WTC11 (cell line): ENCODE results near the gene RGS12. TPM values are rescaled to one million over a fixed set of nuclear protein-coding genes. Genes with fewer than 3 reads are reported as not detected.

Experiments
- ATAC-seq: fragments of 200-7000 bp; cut with Tn5 transposase; 2 replicates; pipeline ENCODE4 v1.10.0; 2021; ENCODE audit warnings: mild to moderate bottlenecking, moderate library complexity
- CTCF ChIA-PET: fragments of 300-600 bp; sonication (Branson Sonifier 250); formaldehyde crosslinking; loops from one replicate; lab custom pipeline; 2021; ENCODE audit warnings: antibody characterized with exemption; lab: Charles Lee
- POLR2A ChIA-PET: fragments of 350-600 bp; sonication (Branson Sonifier 250); formaldehyde crosslinking; loops from one replicate; lab custom pipeline; 2021; ENCODE audit warnings: antibody characterized with exemption; lab: Charles Lee
- DNase-seq: peaks from one replicate; pipeline ENCODE4 v3.0.0; 2021; ENCODE audit warnings: low spot score
- H3K27ac Mint-ChIP-seq: 2 replicates; pipeline ENCODE4 v1.8.0; 2021; ENCODE audit warnings: mixed read lengths
- H3K27me3 Mint-ChIP-seq: 2 replicates; pipeline ENCODE4 v1.8.0; 2021; ENCODE audit warnings: low read depth, mild to moderate bottlenecking, moderate library complexity, mixed read lengths
- H3K36me3 Mint-ChIP-seq: 2 replicates; pipeline ENCODE4 v1.8.0; 2021; ENCODE audit warnings: mixed read lengths
- H3K4me1 Mint-ChIP-seq: 2 replicates; pipeline ENCODE4 v1.8.0; 2022; ENCODE audit warnings: mixed read lengths
- H3K4me3 Mint-ChIP-seq: 2 replicates; pipeline ENCODE4 v1.8.0; 2021; ENCODE audit warnings: mild to moderate bottlenecking, moderate library complexity, mixed read lengths
- H3K9me3 Mint-ChIP-seq: 2 replicates; pipeline ENCODE4 v1.8.0; 2021; ENCODE audit warnings: mixed read lengths
- ATF1 ChIP-seq: sonication (generic); formaldehyde crosslinking; IDR thresholded peaks from 2 replicates; pipeline ENCODE4 v1.8.1; 2023; ENCODE audit warnings: mild to moderate bottlenecking, moderate library complexity, missing genetic modification reagents
- CREB1 ChIP-seq: sonication (generic); formaldehyde crosslinking; IDR thresholded peaks from 2 replicates; pipeline ENCODE4 v1.8.0; 2023; ENCODE audit warnings: mild to moderate bottlenecking, missing genetic modification reagents
- CREM ChIP-seq: sonication (generic); formaldehyde crosslinking; IDR thresholded peaks from 2 replicates; pipeline ENCODE4 v1.8.1; 2022; ENCODE audit warnings: mild to moderate bottlenecking, missing genetic modification reagents, moderate library complexity
- EMX1 ChIP-seq: fragments of 250-450 bp; sonication (Bioruptor Pico); IDR thresholded peaks from 2 replicates; pipeline ENCODE4 v1.8.0; 2021; ENCODE audit warnings: mild to moderate bottlenecking
- FOXJ3 ChIP-seq: sonication (generic); formaldehyde crosslinking; IDR thresholded peaks from 2 replicates; pipeline ENCODE4 v1.9.0; 2021; ENCODE audit warnings: missing genetic modification reagents, mild to moderate bottlenecking, borderline replicate concordance
- FOXP4 ChIP-seq: sonication (generic); formaldehyde crosslinking; IDR thresholded peaks from 2 replicates; pipeline ENCODE4 v1.8.0; 2022; ENCODE audit warnings: mild to moderate bottlenecking, missing genetic modification reagents
- GTF2I ChIP-seq: fragments of 250-450 bp; sonication (Bioruptor Pico); conservative IDR thresholded peaks from 2 replicates; pipeline ENCODE4 v1.4.0; 2021; ENCODE audit warnings: mild to moderate bottlenecking
- IRF2 ChIP-seq: sonication (generic); formaldehyde crosslinking; IDR thresholded peaks from 2 replicates; pipeline ENCODE4 v1.8.0; 2022; ENCODE audit warnings: low read depth, missing genetic modification reagents, borderline replicate concordance
- JUN ChIP-seq: sonication (generic); formaldehyde crosslinking; IDR thresholded peaks from 2 replicates; pipeline ENCODE4 v1.8.0; 2023; ENCODE audit warnings: mild to moderate bottlenecking, missing genetic modification reagents
- MXD4 ChIP-seq: fragments of 250-450 bp; sonication (Bioruptor Pico); IDR thresholded peaks from 2 replicates; pipeline ENCODE4 v1.8.0; 2021; ENCODE audit warnings: mild to moderate bottlenecking, moderate library complexity, borderline replicate concordance
- NR2C2 ChIP-seq: sonication (generic); formaldehyde crosslinking; IDR thresholded peaks from 2 replicates; pipeline ENCODE4 v1.8.0; 2022; ENCODE audit warnings: mild to moderate bottlenecking, missing genetic modification reagents
- NR3C1 ChIP-seq: sonication (generic); formaldehyde crosslinking; conservative IDR thresholded peaks from 2 replicates; pipeline ENCODE4 v1.8.1; 2023; ENCODE audit warnings: low read depth, mild to moderate bottlenecking, missing genetic modification reagents
- SMAD4 ChIP-seq: sonication (generic); formaldehyde crosslinking; IDR thresholded peaks from 2 replicates; pipeline ENCODE4 v1.8.0; 2022; ENCODE audit warnings: mild to moderate bottlenecking, missing genetic modification reagents
- TP53 ChIP-seq: sonication (generic); formaldehyde crosslinking; IDR thresholded peaks from 2 replicates; pipeline ENCODE4 v1.8.1; 2023; ENCODE audit warnings: mild to moderate bottlenecking, missing genetic modification reagents
- ZNF232 ChIP-seq: sonication (generic); formaldehyde crosslinking; IDR thresholded peaks from 2 replicates; pipeline ENCODE4 v1.8.0; 2022; ENCODE audit warnings: mild to moderate bottlenecking, missing genetic modification reagents
- ZNF263 ChIP-seq: sonication (generic); formaldehyde crosslinking; IDR thresholded peaks from 2 replicates; pipeline ENCODE4 v1.8.1; 2022; ENCODE audit warnings: low read depth, mild to moderate bottlenecking, moderate library complexity, missing genetic modification reagents
- ZNF317 ChIP-seq: sonication (generic); formaldehyde crosslinking; IDR thresholded peaks from 2 replicates; pipeline ENCODE4 v1.8.1; 2023; ENCODE audit warnings: low read depth, mild to moderate bottlenecking, moderate library complexity, missing genetic modification reagents, borderline replicate concordance
- ZNF416 ChIP-seq: fragments of 250-450 bp; sonication (Bioruptor Pico); IDR thresholded peaks from 2 replicates; pipeline ENCODE4 v1.9.0; 2021; ENCODE audit warnings: mild to moderate bottlenecking, inconsistent platforms
- ZNF671 ChIP-seq: fragments of 250-450 bp; sonication (Bioruptor Pico); IDR thresholded peaks from 2 replicates; pipeline ENCODE4 v1.8.0; 2021; ENCODE audit warnings: mild to moderate bottlenecking
- total RNA-seq: library from RNA; stranded (reverse); gene quantifications from 3 replicates; pipeline ENCODE4 v1.2.3, GENCODE V29; 2021
- TF ChIP-seq, protein P1 (sequence below): sonication (generic); formaldehyde crosslinking; IDR thresholded peaks from 2 replicates; pipeline ENCODE4 v1.8.1; 2022; ENCODE audit warnings: missing genetic modification reagents, borderline replicate concordance
- TF ChIP-seq, protein P2 (sequence below): sonication (generic); formaldehyde crosslinking; IDR thresholded peaks from 2 replicates; pipeline ENCODE4 v1.8.1; 2023; ENCODE audit warnings: mild to moderate bottlenecking, moderate library complexity, missing genetic modification reagents
- TF ChIP-seq, protein P3 (sequence below): sonication (generic); formaldehyde crosslinking; IDR thresholded peaks from 2 replicates; pipeline ENCODE4 v1.8.1; 2023; ENCODE audit warnings: mild to moderate bottlenecking, missing genetic modification reagents, moderate library complexity
- TF ChIP-seq, protein P4 (sequence below): sonication (generic); formaldehyde crosslinking; IDR thresholded peaks from 2 replicates; pipeline ENCODE4 v1.8.1; 2022; ENCODE audit warnings: low read depth, mild to moderate bottlenecking, moderate library complexity, missing genetic modification reagents, borderline replicate concordance

Gene RGS12
- total RNA-seq, 1 experiment from 2014 or later = 21.0 TPM

DNA sequence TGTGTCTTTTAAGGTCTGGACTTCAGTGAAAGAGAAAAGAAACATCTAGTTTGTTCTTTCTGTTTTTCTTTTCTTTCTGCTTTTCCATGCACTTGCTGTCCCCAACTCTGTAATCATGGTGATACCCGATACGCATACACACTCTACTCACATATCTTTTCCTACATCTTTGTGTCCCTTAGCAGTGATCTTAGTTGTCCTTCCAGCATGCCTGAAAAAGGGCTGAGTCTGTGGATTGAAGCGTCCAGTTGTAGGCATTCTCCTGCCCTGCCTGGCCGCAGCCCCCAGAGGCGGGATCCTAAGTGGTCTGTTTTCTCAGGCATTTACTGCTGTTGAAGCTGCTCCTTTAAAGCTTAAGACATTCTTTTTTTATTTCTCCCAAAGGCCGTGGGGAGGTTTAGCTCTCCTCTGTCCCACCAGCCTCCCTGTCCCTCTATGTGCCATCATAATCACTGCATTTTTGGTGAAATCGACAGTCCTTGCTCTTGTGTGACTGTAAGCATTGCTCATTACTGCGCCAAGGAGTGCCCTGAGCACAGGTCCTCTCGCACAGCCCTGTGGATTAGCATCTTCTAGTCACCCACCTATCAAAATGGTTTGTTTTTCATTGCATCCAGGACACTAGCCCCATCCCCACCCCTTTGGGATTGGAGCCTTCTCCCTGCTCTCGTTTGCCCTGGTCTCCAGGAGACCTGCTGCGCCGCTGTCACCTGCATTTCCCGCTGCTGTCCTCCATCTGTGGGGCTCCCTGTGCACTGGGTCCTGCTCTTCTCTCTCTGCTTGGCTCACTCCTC lies 4.4 kb downstream of the RGS12 start:
- H3K36me3 Mint-ChIP-seq = no peaks in the 10 kb centered on the region
- CTCF ChIA-PET = interaction anchor here (4.2 kb wide), 1 partner anchor 21 kb away, joined by 22 read pairs; no protein-coding TSS in a partner anchor
- peaks cover 3% of the 10 kb centered on the region; the same call in 1 of the 2 replicates for H3K27me3 Mint-ChIP-seq
- TF ChIP-seq ATF1 = no peak
- TF ChIP-seq FOXP4 = no peak
- TF ChIP-seq ZNF232 = no peak
- TF ChIP-seq CREB1 = no peak
- no peak for TF ChIP-seq GTF2I (CRISPR knock-in tag)
- no peak for TF ChIP-seq MXD4 (CRISPR knock-in tag)
- TF ChIP-seq, protein P1, sequence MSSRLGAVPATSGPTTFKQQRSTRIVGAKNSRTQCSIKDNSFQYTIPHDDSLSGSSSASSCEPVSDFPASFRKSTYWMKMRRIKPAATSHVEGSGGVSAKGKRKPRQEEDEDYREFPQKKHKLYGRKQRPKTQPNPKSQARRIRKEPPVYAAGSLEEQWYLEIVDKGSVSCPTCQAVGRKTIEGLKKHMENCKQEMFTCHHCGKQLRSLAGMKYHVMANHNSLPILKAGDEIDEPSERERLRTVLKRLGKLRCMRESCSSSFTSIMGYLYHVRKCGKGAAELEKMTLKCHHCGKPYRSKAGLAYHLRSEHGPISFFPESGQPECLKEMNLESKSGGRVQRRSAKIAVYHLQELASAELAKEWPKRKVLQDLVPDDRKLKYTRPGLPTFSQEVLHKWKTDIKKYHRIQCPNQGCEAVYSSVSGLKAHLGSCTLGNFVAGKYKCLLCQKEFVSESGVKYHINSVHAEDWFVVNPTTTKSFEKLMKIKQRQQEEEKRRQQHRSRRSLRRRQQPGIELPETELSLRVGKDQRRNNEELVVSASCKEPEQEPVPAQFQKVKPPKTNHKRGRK (CRISPR knock-in tag) = no peak
- TF ChIP-seq, protein P2, sequence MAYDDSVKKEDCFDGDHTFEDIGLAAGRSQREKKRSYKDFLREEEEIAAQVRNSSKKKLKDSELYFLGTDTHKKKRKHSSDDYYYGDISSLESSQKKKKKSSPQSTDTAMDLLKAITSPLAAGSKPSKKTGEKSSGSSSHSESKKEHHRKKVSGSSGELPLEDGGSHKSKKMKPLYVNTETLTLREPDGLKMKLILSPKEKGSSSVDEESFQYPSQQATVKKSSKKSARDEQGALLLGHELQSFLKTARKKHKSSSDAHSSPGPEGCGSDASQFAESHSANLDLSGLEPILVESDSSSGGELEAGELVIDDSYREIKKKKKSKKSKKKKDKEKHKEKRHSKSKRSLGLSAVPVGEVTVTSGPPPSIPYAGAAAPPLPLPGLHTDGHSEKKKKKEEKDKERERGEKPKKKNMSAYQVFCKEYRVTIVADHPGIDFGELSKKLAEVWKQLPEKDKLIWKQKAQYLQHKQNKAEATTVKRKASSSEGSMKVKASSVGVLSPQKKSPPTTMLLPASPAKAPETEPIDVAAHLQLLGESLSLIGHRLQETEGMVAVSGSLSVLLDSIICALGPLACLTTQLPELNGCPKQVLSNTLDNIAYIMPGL = no peak
- no peak for TF ChIP-seq JUN
- no peak for TF ChIP-seq IRF2 (CRISPR knock-in tag)
- TF ChIP-seq FOXJ3 (CRISPR knock-in tag) = no peak
- TF ChIP-seq TP53 (CRISPR knock-in tag) = no peak
- TF ChIP-seq, protein P3, sequence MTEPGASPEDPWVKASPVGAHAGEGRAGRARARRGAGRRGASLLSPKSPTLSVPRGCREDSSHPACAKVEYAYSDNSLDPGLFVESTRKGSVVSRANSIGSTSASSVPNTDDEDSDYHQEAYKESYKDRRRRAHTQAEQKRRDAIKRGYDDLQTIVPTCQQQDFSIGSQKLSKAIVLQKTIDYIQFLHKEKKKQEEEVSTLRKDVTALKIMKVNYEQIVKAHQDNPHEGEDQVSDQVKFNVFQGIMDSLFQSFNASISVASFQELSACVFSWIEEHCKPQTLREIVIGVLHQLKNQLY (CRISPR knock-in tag) = no peak
- TF ChIP-seq NR2C2 (CRISPR knock-in tag) = no peak
- TF ChIP-seq, protein P4, sequence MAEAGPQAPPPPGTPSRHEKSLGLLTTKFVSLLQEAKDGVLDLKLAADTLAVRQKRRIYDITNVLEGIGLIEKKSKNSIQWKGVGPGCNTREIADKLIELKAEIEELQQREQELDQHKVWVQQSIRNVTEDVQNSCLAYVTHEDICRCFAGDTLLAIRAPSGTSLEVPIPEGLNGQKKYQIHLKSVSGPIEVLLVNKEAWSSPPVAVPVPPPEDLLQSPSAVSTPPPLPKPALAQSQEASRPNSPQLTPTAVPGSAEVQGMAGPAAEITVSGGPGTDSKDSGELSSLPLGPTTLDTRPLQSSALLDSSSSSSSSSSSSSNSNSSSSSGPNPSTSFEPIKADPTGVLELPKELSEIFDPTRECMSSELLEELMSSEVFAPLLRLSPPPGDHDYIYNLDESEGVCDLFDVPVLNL (CRISPR knock-in tag) = no peak
- no peak for TF ChIP-seq SMAD4 (CRISPR knock-in tag)
- H3K4me3 Mint-ChIP-seq = no peak overlapping the region
- DNase-seq (no peak), ATAC-seq (no peak)
- H3K27ac Mint-ChIP-seq = peak overlapping the region; percentile 23
- POLR2A ChIA-PET = no interaction called here
- H3K9me3 Mint-ChIP-seq = no peaks in the 10 kb centered on the region
- peaks cover 25% of the 10 kb centered on the region for H3K4me1 Mint-ChIP-seq

GRCh38 chr4:3299122-3299975 lies 6.5 kb downstream of the RGS12 start:
- peaks cover 34% of the 10 kb centered on the region for H3K4me1 Mint-ChIP-seq
- DNase-seq (no peak), ATAC-seq (no peak)
- H3K9me3 Mint-ChIP-seq = no peaks in the 10 kb centered on the region
- POLR2A ChIA-PET = no interaction called here
- H3K4me3 Mint-ChIP-seq = no peak overlapping the region
- H3K27me3 Mint-ChIP-seq = no peaks in the 10 kb centered on the region; the same call in 1 of the 2 replicates
- H3K36me3 Mint-ChIP-seq = no peaks in the 10 kb centered on the region
- H3K27ac Mint-ChIP-seq = 0 out of 2 replicates have a peak overlapping the region, but pooled peaks have one; percentile 37
- CTCF ChIA-PET = interaction anchor here (1.9 to 4.2 kb wide), 2 partner anchors 19 to 181 kb away, joined by 5 to 22 read pairs; no protein-coding TSS in a partner anchor
- TF ChIP-seq NR3C1 (CRISPR knock-in tag) = no peak
- TF ChIP-seq CREM = no peak
- TF ChIP-seq ZNF263 (CRISPR knock-in tag) = no peak
- TF ChIP-seq, protein P2 = no peak
- no peak for TF ChIP-seq EMX1 (CRISPR knock-in tag)
- no peak for TF ChIP-seq ZNF671
- TF ChIP-seq ZNF317 = no peak
- TF ChIP-seq ZNF416 (CRISPR knock-in tag) = no peak
